WI38 (cell line): Measurements from ENCODE around the gene LCLAT1.

Experiments
- H3K4me3 ChIP-seq: 2 replicates; pipeline ENCODE4 v1.5.1; 2011; ENCODE audit warnings: low read depth, mild to moderate bottlenecking, control low read depth, low read length
- CTCF ChIP-seq: IDR thresholded peaks from 2 replicates; pipeline ENCODE4 v1.5.1; 2012; ENCODE audit warnings: low read depth, mild to moderate bottlenecking, control low read depth, low read length

LCLAT1 gene

GRCh38 chr2:30455114-30455738 lies 8.2 kb downstream of the LCLAT1 start:
- no peak for TF ChIP-seq CTCF
- no peak overlapping the region for H3K4me3 ChIP-seq

GRCh38 chr2:30456106-30456505 lies 9.1 kb downstream of the LCLAT1 start:
- TF ChIP-seq CTCF = no peak
- no peak overlapping the region for H3K4me3 ChIP-seq

- no peak for TF ChIP-seq CTCF
- no peak overlapping the region for H3K4me3 ChIP-seq
Measured at GRCh38 chr2:30456579-30456978, 9.5 kb downstream of the LCLAT1 start.

- TF ChIP-seq CTCF = no peak
- no peak overlapping the region for H3K4me3 ChIP-seq
Measured at GRCh38 chr2:30457296-30457695, 10.2 kb downstream of the LCLAT1 start.

GRCh38 chr2:30459140-30459539 lies 12.1 kb downstream of the LCLAT1 start:
- no peak for TF ChIP-seq CTCF
- H3K4me3 ChIP-seq = no peak overlapping the region

- TF ChIP-seq CTCF = no peak
- H3K4me3 ChIP-seq = no peak overlapping the region
Measured at GRCh38 chr2:30462131-30462857, 15.2 kb downstream of the LCLAT1 start.

GRCh38 chr2:30463535-30463934 lies 16.5 kb downstream of the LCLAT1 start:
- H3K4me3 ChIP-seq = no peak overlapping the region
- TF ChIP-seq CTCF = no peak
